Esophagus muscularis mucosa (tissue), 3 donors: ENCODE data around the gene MECR.

Source experiments
- CTCF ChIP-seq, 3 experiments: fragments of 200-600 bp in 2 of 3; fragments of 450-650 bp in 1 of 3; sonication (generic) in 2 of 3; IDR thresholded peaks; one replicate each; pipeline ENCODE4 v1.5.1; 2017 to 2019; ENCODE audit warnings: antibody characterized with exemption in 3 of 3, mild to moderate bottlenecking in 2 of 3, moderate library complexity in 1 of 3
- POLR2A ChIP-seq: fragments of 450-650 bp; IDR thresholded peaks from one replicate; pipeline ENCODE4 v1.6.1; 2017; ENCODE audit warnings: antibody characterized with exemption, moderate library complexity, mild to moderate bottlenecking, low read depth

- TF ChIP-seq CTCF (IDR thresholded peaks at IDR 0.05) (no peak), POLR2A (no peak)
These were observed 64.3 kb downstream of the MECR start for GRCh38 chr1:29166291-29166878.
